RWPE1 (cell line): Measurements from ENCODE around the gene ASIC5.

Experiments used
- CTCF ChIA-PET: fragments of 350-600 bp; sonication (Branson Sonifier 250); formaldehyde crosslinking; extraction: SDS; loops from one replicate; lab custom pipeline; 2021; lab: Yijun Ruan, JAX
- POLR2A ChIA-PET: fragments of 400-600 bp; formaldehyde crosslinking; extraction: SDS; loops from one replicate; lab custom pipeline; 2020; ENCODE audit warnings: antibody characterized with exemption; ENCODE audit not compliant: low non-redundant PET; lab: Yijun Ruan, JAX
- DNase-seq: peaks from one replicate; pipeline ENCODE4 v3.0.0; 2012; ENCODE audit warnings: low spot score
- H3K27ac ChIP-seq: fragments of 450-650 bp; 2 replicates; pipeline ENCODE4 v1.5.1; 2017
- CTCF ChIP-seq: fragments of 450-650 bp; conservative IDR thresholded peaks from 2 replicates; pipeline ENCODE4 v1.5.1; 2017; ENCODE audit warnings: low read depth, mild to moderate bottlenecking

The ASIC5 gene

GRCh38 chr4:155794589-155795236 is 71.4 kb downstream of the ASIC5 start:
- CTCF ChIA-PET, result no interaction called here

GRCh38 chr4:155789982-155790381 is 76.1 kb downstream of the ASIC5 start:
- ChIA-PET CTCF (no interaction called here), POLR2A (no interaction called here)
- H3K27ac ChIP-seq, result no peak overlapping the region
- DNase-seq, result no peak
- no peak for TF ChIP-seq CTCF

More at GRCh38 chr4:155794589-155795236, 71.4 kb downstream of the ASIC5 start:
- DNase-seq, result no peak
- no peak for TF ChIP-seq CTCF
- POLR2A ChIA-PET, result no interaction called here
- no peak overlapping the region for H3K27ac ChIP-seq

GRCh38 chr4:155789391-155789790 is 76.7 kb downstream of the ASIC5 start:
- no peak for TF ChIP-seq CTCF
- ChIA-PET POLR2A (no interaction called here), CTCF (no interaction called here)
- DNase-seq, result no peak
- H3K27ac ChIP-seq, result no peak overlapping the region

- H3K27ac ChIP-seq, result no peak overlapping the region
- TF ChIP-seq CTCF, result peak; percentile 63
- ChIA-PET POLR2A (no interaction called here), CTCF (interaction anchor here (0.6 to 1.4 kb wide), 8 partner anchors 10 to 1213 kb away, joined by 3 to 5 read pairs (median 3); no protein-coding TSS in a partner anchor)
- DNase-seq, result peak; percentile 55
Observed at GRCh38 chr4:155787113-155787710, 78.9 kb downstream of the ASIC5 start.

GRCh38 chr4:155785828-155786227 is 80.2 kb downstream of the ASIC5 start:
- no peak for TF ChIP-seq CTCF
- ChIA-PET POLR2A (no interaction called here), CTCF (no interaction called here)
- DNase-seq, result no peak
- no peak overlapping the region for H3K27ac ChIP-seq

- ChIA-PET POLR2A (no interaction called here), CTCF (interaction anchor here (0.6 kb wide), 2 partner anchors 380 to 978 kb away, joined by 3 to 4 read pairs; no protein-coding TSS in a partner anchor)
Observed at GRCh38 chr4:155784637-155785036, 81.4 kb downstream of the ASIC5 start.

More at GRCh38 chr4:155784637-155785036, 81.4 kb downstream of the ASIC5 start:
- no peak for TF ChIP-seq CTCF
- DNase-seq, result no peak
- H3K27ac ChIP-seq, result no peak overlapping the region
